Measurements from ENCODE around the gene HSFX3.
A peak's percentile ranks its signal among the peaks of the same experiment; 100 is the strongest.
"Not testable (repeated sequence)": the region's sequence is repeated elsewhere in the genome, so short reads cannot be mapped to it uniquely, and the experiment has no call there.

Gene HSFX3

GRCh38 chrX:149545545-149546543 lies 3.9 kb downstream of the HSFX3 start:
- DNase-seq (ENCODE audit: extremely low read depth in 1 of 2, low read depth in 1 of 2) = not testable (repeated sequence)

DNA sequence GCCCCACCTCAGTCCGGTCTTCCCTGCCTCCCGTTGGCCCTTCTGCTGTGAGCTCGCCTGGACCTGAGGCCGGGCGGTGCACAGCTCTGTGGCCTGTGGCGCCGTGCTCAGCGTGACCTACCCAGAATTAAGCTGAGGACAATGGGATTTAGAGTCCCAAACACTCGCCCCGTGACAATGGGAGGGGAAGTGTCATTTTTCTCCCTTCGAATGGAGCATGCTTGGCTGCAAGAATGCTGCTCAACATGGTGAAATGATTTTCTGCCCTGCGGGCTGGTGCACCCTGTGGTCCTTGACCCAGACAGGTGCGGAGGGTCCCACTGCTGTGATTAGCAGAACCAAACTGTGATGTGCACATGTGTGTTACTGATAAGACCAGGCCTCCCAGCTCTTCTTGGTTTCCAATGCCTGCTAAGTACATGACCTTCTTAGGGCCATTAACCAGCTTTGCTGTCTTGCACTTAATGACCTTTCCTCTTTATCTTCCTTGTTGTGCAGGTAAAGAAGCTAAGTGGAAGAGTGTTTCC lies 8.1 kb downstream of the HSFX3 start:
- DNase-seq (ENCODE audit: extremely low read depth in 1 of 2, low read depth in 1 of 2) = no peak

- DNase-seq (ENCODE audit: extremely low read depth in 1 of 2, low read depth in 1 of 2) = peak; percentile 66 to 88
Observed at GRCh38 chrX:149540621-149541520, 8.9 kb downstream of the HSFX3 start, which contains the start of gene EOLA1. TSS of gene EOLA1 (plus strand) at chrX:149541012. CDS start at chrX:149545631, 4,619 bp downstream.

- peak; percentile 66 to 82 for DNase-seq (ENCODE audit: extremely low read depth in 1 of 2, low read depth in 1 of 2)
Observed at GRCh38 chrX:149540131-149540620, 9.5 kb downstream of the HSFX3 start.

GRCh38 chrX:149539283-149540130 lies 10.2 kb downstream of the HSFX3 start:
- peak; percentile 64 to 80 for DNase-seq (ENCODE audit: extremely low read depth in 1 of 2, low read depth in 1 of 2)

DNA sequence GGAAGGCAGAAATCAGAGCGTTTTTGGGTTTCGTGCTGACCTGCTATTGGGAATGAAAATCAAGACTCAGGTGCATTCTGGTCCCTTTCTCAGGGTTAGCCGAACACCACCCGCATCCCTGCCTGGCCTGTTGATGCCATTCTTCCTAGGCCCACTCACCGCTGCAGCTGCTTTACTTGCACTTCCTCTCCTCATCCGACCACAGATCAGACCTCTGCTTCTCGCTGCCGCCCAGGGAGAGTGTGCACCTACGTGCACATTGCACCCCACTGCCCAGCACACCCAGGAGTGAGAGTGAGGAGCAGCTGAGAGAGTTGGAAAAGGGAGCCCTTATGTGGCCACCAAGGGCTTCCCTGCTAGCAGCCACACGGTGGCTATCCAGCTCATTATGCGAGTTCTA lies 12.2 kb downstream of the HSFX3 start:
- DNase-seq (ENCODE audit: extremely low read depth in 1 of 2, low read depth in 1 of 2) = not testable (repeated sequence)

GRCh38 chrX:149534926-149535602 lies 14.7 kb downstream of the HSFX3 start:
- DNase-seq (ENCODE audit: extremely low read depth in 1 of 2, low read depth in 1 of 2) = not testable (repeated sequence)

DNA sequence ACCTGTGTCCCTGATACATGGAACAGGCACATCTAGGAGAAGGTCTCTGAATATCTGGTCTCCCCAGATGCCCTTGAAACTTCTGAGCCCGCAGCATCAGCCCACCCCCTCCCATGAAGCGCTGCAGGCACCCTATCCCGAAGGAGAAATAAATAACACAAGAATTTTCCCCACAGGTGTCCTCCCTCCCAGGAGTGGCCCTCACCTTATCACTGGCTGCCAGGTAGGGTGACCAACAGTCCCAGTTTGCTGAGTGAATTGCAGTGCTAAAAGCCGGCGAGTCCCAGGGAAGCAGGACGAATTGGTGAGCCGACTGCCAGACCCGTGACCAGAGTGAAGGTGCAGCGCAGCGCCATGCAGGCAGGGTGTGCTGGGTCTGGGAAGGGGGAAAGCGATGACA lies 15.7 kb downstream of the HSFX3 start:
- not testable (repeated sequence) for DNase-seq (ENCODE audit: extremely low read depth in 1 of 2, low read depth in 1 of 2)

- DNase-seq (ENCODE audit: extremely low read depth in 1 of 2, low read depth in 1 of 2) = not testable (repeated sequence)
Observed at GRCh38 chrX:149532868-149533267, 16.9 kb downstream of the HSFX3 start.

GRCh38 chrX:149531599-149531998 lies 18.1 kb downstream of the HSFX3 start:
- no peak for DNase-seq (ENCODE audit: extremely low read depth in 1 of 2, low read depth in 1 of 2)

- DNase-seq (ENCODE audit: extremely low read depth in 1 of 2, low read depth in 1 of 2) = no peak
Observed at GRCh38 chrX:149528381-149528780, 21.3 kb downstream of the HSFX3 start.

- no peak for DNase-seq (ENCODE audit: extremely low read depth in 1 of 2, low read depth in 1 of 2)
Observed at GRCh38 chrX:149527705-149528104, 22.0 kb downstream of the HSFX3 start.

- DNase-seq (ENCODE audit: extremely low read depth in 1 of 2, low read depth in 1 of 2) = not testable (repeated sequence)
Observed at GRCh38 chrX:149526318-149527033, 23.2 kb downstream of the HSFX3 start.

DNA sequence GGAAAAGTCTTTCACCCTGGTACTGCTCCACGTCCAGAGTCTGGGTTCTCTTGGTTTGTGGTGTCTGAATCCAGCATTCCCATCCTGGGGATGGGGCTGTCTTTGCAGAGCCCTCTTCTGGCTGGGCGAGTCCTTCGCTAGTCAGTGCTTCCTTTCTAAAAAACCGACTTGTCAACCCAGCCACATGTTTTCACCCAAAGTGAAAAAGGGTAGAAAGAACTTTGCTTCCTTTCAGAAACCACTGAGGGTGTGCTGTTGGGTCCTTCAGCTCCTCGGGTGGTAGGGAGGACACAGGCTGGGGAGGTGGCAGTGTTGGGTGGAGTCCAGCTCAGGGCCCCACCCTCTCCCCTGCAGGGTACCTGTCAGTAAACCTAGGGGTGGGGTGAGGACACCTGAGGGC lies 23.8 kb downstream of the HSFX3 start:
- DNase-seq (ENCODE audit: extremely low read depth in 1 of 2, low read depth in 1 of 2) = not testable (repeated sequence)

DNA sequence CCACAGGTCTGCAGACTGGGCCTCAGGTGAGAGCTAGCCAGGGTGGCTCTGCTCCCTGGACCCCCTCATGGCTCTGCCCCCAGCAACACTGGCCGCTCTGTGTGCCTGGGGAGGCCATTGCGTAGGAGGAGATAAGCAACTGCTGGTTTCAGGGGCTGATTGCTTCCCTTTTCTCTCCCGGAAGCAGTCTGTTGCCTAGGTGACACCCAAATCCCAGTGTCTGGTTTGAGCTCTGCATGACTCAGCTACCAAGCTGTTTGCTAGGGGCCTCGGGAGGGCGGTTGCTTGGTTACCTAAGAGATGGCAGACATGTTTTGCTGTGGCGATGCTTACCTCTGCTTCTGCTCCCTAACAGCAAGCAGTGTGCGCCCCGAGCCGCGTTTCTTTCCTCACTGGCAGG lies 24.3 kb downstream of the HSFX3 start:
- DNase-seq (ENCODE audit: extremely low read depth in 1 of 2, low read depth in 1 of 2) = peak; percentile 19 to 53

- DNase-seq (ENCODE audit: extremely low read depth in 1 of 2, low read depth in 1 of 2) = no peak
Observed at GRCh38 chrX:149522916-149523315, 26.8 kb downstream of the HSFX3 start.

- DNase-seq (ENCODE audit: extremely low read depth in 1 of 2, low read depth in 1 of 2) = no peak
Observed at GRCh38 chrX:149521438-149521837, 28.3 kb downstream of the HSFX3 start.

GRCh38 chrX:149520636-149521277 lies 29.0 kb downstream of the HSFX3 start:
- DNase-seq (ENCODE audit: extremely low read depth in 1 of 2, low read depth in 1 of 2) = not testable (repeated sequence)
